AG10803 (cell line): ENCODE results near the gene TOPBP1.

ENCODE experiments used
- DNase-seq: peaks from one replicate; pipeline ENCODE4 v3.0.0; 2010; ENCODE audit warnings: low read depth
- H3K4me3 ChIP-seq: 2 replicates; pipeline ENCODE4 v1.5.1; 2011; ENCODE audit warnings: mild to moderate bottlenecking, low read length, control low read depth
- CTCF ChIP-seq: conservative IDR thresholded peaks from 2 replicates; pipeline ENCODE4 v1.5.1; 2011; ENCODE audit warnings: mild to moderate bottlenecking, low read length, control low read depth, inconsistent platforms

TOPBP1 gene

DNA sequence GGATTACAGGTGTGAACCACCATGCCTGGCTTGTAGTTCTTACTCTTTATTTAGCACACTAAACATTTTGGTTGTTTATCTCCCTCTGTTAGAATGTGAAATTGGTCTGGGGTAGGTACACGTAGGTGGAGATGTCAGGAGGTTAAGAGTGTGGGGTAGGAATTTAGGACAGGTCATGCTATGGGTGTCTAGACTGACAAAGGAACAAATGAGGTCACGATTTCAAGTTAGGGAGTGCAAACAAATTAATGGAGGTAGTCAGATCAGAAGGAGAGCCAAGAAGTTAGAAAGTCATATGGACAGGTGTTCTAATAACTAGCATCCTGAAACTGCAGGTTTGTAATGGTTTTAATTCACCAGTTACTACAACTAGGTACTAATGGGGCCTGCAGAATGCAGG lies 68.5 kb downstream of the TOPBP1 start:
- DNase-seq: no peak
- no peak overlapping the region for H3K4me3 ChIP-seq
- no peak for TF ChIP-seq CTCF

DNA sequence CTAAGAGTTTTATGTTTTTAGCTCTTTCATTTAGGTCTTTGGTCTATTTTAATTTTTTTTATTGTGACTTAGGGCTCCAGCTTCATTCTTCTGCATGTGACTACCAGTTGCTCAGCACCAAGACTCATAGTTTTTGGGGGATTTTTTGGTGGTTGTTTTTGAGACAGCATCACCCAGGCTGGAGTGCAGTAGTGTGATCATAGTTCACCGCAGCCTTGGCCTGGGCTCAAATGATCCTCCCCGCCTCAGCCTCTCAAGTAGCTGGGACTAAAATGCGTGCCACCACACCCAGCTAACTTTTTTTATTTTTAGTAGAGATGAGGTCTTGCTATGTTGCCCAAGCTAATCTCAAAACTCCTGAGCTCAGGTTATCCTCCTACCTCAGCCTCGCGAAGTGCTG lies 68.9 kb downstream of the TOPBP1 start:
- H3K4me3 ChIP-seq: no peak overlapping the region
- no peak for TF ChIP-seq CTCF
- no peak for DNase-seq

- no peak overlapping the region for H3K4me3 ChIP-seq
- no peak for TF ChIP-seq CTCF
- DNase-seq: peak; percentile 81
These were observed 70.4 kb downstream of the TOPBP1 start for GRCh38 chr3:133591271-133591742.

GRCh38 chr3:133589503-133589902 lies 72.2 kb downstream of the TOPBP1 start:
- no peak for DNase-seq
- no peak overlapping the region for H3K4me3 ChIP-seq
- no peak for TF ChIP-seq CTCF

DNA sequence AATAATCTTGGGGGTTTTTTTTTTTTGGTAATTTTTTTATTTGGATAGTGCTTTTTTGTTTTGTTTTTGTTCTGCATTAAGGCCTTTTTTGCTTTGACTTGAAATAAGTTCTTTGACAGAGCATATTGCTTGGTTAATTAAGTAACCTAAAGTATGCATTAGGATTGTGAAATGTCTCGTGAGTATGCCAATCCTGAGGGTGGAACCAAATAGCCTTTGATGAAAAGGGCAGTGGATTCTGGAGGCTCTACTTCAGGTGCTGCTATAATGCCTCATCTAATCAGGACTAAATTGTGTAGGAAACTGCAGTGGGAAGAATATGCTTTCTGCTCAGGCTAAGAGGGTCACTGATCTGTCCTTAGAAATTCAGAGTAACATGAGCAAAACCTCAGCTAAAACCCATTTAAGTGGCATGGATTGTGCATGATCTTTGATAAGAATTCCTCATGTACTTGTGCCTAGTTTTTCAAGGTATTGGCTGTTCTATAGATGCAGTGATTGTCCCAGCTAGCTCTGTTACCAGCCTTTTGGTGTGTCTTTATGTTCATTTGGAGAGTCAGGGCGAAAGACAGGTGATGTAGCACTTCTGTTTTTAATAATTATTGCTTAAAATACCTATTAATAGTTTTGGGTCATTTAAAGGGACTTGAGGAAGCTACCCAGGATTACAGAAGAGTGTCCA lies 72.8 kb downstream of the TOPBP1 start:
- no peak overlapping the region for H3K4me3 ChIP-seq
- no peak for TF ChIP-seq CTCF
- DNase-seq: peak; percentile 53

DNA sequence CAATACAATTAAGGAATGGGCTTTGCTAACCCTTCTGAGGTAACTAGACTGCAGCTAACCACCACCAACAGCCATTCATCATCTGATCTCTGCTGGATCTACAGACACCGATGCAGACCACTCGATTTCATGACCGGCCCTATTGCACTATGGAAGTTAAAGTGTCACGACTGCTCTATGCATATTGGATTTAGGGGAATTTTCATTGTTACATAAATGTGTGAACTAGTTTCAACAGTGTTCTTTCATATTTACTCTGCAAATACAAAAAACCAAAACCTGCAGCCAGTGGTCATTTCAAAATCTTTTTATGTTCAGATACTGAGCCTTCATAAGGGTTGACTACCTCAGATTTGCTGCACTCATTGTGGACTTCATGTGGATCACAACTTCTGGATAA lies 73.7 kb downstream of the TOPBP1 start:
- H3K4me3 ChIP-seq: no peak overlapping the region
- no peak for TF ChIP-seq CTCF
- no peak for DNase-seq

DNA sequence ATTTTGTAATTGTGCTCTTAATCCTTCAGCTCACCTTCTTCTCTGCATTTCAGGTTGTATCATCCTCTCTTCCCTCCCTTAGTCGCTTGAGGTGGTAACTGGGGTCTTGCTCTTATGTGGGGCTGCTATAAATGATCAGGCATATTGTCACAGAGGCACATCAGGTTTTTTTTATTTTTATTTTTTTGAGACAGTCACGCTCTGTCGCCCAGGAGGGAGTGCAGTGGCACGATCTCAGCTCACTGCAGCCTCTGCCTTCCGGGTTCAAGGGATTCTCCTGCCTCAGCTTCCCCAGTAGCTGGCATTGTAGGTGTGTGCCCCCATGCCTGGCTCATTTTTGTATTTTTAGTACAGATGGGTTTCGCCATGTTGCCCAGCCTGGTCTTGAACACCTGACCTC lies 78.3 kb downstream of the TOPBP1 start:
- no peak for TF ChIP-seq CTCF
- DNase-seq: no peak
- no peak overlapping the region for H3K4me3 ChIP-seq
